ENCODE data around the gene FTH1.

Gene FTH1

GRCh38 chr11:61978703-61979661 is 11.5 kb upstream of the FTH1 start:
- DNase-seq = no peak

GRCh38 chr11:61976813-61977475 is 9.5 kb upstream of the FTH1 start:
- DNase-seq = no peak

DNA sequence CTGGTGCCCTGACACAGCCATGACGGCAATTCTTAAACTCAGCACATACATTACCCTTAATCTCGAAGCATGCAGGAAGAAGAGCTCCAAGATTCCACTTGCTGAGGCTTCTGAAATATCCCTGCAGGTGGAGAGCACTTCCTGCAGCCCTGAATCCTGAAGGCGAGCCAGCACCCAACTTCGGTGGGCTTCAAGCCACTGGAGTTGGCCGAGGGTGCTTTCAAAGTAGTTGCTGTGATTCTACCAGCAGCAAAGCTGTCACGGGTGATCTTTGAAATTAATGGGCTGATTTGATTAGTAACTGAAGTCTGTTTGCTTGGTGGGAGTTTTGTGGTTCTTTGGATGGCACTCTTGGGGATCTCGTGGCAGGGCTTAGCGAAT is 9.0 kb upstream of the FTH1 start:
- no peak for DNase-seq

- DNase-seq = no peak
These were observed 8.4 kb upstream of the FTH1 start for GRCh38 chr11:61975638-61976419.

GRCh38 chr11:61974766-61975631 is 7.6 kb upstream of the FTH1 start:
- DNase-seq = no peak

- no peak for DNase-seq
These were observed 6.2 kb upstream of the FTH1 start for GRCh38 chr11:61973476-61974162.

GRCh38 chr11:61972672-61973475 is 5.4 kb upstream of the FTH1 start:
- peak; percentile 34 for DNase-seq

DNA sequence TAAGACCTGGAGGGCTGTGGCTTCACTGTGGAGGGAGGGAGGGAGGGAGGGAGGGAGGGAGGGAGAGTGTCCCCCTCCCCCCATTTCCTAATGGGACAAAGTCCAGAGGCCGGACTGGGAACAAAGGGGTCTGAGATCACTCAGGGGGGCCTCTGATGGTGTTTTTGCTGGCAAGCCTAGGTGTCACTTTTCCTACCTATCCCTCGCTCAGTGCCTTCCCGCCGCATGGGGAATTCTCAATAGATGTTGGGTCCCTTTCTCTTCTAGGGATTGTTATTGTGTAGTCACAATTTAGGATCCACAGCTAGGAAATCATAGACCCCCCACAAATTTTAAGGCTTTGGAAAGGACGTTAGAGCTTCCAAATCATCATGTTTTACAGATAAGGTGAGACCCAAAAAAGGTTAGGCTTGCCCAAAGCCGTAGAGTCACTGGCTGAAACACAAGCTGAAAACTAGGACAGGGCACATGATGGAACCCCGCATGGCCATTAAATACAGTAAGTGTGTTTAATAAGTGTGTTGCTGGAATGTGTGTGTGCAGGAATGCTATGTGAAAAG is 4.8 kb upstream of the FTH1 start:
- no peak for DNase-seq

DNA sequence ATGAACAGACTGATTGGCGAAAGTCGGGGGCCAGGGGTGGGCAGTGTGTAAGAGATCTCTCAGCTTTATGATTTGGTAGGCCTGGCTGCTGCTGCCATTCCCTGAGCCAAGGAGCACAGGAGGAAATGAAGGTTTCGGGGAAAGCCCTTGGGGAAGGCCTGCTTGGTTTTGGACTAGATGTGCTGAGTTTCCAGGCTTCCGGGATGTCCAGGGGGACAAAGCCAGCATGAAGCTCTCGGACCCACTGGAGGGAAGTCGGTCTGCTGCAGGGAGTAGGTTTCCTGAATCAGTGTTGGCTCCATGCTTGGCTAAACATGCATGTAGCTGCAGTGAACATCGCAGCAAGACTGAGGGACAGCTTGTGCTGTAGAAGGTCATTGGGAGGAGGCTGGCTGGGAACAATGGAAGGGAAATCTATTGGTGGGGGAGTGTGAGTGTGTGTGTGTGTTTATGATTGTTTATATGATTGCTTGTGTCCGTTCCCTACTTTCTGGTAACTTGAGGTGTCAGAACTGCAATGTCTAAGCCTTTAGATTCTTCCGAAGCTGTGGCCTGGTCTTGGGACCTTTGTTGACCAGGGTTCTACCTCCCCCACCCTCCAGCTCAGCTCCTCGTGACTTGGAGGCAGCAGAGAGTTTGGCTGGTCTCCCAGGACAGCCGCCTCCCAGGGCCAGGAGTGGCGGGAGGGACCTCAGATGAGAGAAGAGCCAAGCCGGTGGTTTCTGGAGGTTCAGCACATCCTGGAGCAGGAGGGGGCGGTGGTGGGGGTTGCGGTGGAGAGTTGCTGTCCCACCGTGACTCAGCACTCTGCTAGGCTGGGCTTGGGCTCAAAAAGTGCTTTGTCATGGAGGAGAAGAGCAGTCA is 4.0 kb upstream of the FTH1 start:
- peak; percentile 88 for DNase-seq

GRCh38 chr11:61969838-61970662 is 2.6 kb upstream of the FTH1 start:
- DNase-seq = no peak

DNA sequence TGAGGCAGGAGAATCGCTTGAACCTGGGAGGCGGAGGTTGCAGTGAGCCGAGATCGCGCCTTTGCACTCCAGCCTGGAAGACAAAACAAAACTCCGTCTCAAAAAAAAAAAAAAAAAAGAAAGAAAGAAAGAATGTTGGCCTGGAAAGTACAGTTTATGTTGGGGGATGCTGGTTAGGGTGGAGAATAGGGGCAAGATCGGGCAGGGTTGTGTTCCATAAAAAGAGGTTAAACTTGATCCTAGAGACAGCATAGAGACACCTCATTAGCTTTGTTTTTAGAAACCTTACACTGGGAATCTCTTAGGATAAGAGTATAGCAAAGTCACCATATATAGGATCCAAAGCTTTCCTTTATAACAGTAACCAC is 1.9 kb upstream of the FTH1 start:
- DNase-seq = no peak

GRCh38 chr11:61968758-61969390 is 1.4 kb upstream of the FTH1 start:
- DNase-seq = no peak

GRCh38 chr11:61967924-61968757 is 707 bp upstream of the FTH1 start:
- peak; percentile 64 for DNase-seq

- DNase-seq = peak; percentile 49
These were observed 709 bp downstream of the FTH1 start for GRCh38 chr11:61966734-61967115.

GRCh38 chr11:61964666-61965271 is 2.7 kb downstream of the FTH1 start:
- DNase-seq = peak; percentile 44

- no peak for DNase-seq
These were observed 3.3 kb downstream of the FTH1 start for GRCh38 chr11:61964058-61964665.

Data from CD4-positive, alpha-beta T cell treated with Interferon gamma for 1 hour (primary cell).